ENCODE data around the gene ATM.

GRCh38 chr11:108370315-108370714, 147.4 kb downstream of the ATM start:
- no peak for TF ChIP-seq CTCF (IDR thresholded peaks at IDR 0.05)
- no peak for TF ChIP-seq ZFX (IDR thresholded peaks at IDR 0.05; ENCODE audit: borderline replicate concordance)

Data from 22Rv1 (cell line).